GM23338 (cell line): ENCODE measurements around the gene AADAT. TPM values are rescaled to one million over a fixed set of nuclear protein-coding genes. Genes with fewer than 3 reads are reported as not detected.

Experiments
- CREB1 ChIP-seq: fragments of 250-450 bp; sonication (Bioruptor Pico); IDR thresholded peaks from 2 replicates; pipeline ENCODE4 v1.5.0; 2020; ENCODE audit warnings: low read depth, mild to moderate bottlenecking, moderate library complexity
- JUNB ChIP-seq: IDR thresholded peaks from one replicate; pipeline ENCODE4 v1.6.1; 2016; ENCODE audit warnings: antibody characterized with exemption; ENCODE audit not compliant: unreplicated experiment
- NANOG ChIP-seq: IDR thresholded peaks from 2 replicates; pipeline ENCODE4 v1.6.1; 2016; ENCODE audit warnings: antibody characterized with exemption, borderline replicate concordance
- POLR2AphosphoS5 ChIP-seq: IDR thresholded peaks from 2 replicates; pipeline ENCODE4 v1.6.1; 2016; ENCODE audit warnings: antibody characterized with exemption, low read depth
- REST ChIP-seq: IDR thresholded peaks from one replicate; pipeline ENCODE4 v1.6.1; 2018; ENCODE audit warnings: antibody characterized with exemption; ENCODE audit not compliant: unreplicated experiment
- ZNF114 ChIP-seq: fragments of 250-450 bp; sonication (Bioruptor Pico); IDR thresholded peaks from 2 replicates; pipeline ENCODE4 v1.5.0; 2020; ENCODE audit warnings: mild to moderate bottlenecking, moderate library complexity
- ZNF331 ChIP-seq: fragments of 250-450 bp; sonication (Bioruptor Pico); IDR thresholded peaks from 2 replicates; pipeline ENCODE4 v1.5.0; 2020; ENCODE audit warnings: low read depth, mild to moderate bottlenecking, moderate library complexity
- ZNF462 ChIP-seq: fragments of 250-450 bp; sonication (Bioruptor Pico); IDR thresholded peaks from 2 replicates; pipeline ENCODE4 v1.5.0; 2020; ENCODE audit warnings: mild to moderate bottlenecking, moderate library complexity
- polyA plus RNA-seq: library from polyadenylated mRNA; unstranded; fragments of >200 nt; fragmentation: Nextera tagmentation; extraction: Ambion mirVana; gene quantifications from 2 replicates; pipeline ENCODE4 v1.2.1, GENCODE V29; 2016
- total RNA-seq: library from RNA; depleted of rRNA; stranded (reverse); fragments of >200 nt; shearing (Covaris generic); gene quantifications from 2 replicates; pipeline ENCODE4 v1.2.3, GENCODE V29; 2014
- TF ChIP-seq, protein P1 (sequence below), 2 experiments: fragments of 200-600 bp in 1 of 2; sonication (generic) in 1 of 2; conservative IDR thresholded peaks; 2 replicates each; pipeline versions ENCODE4 v1.5.1 to v1.6.1; 2016 to 2017; ENCODE audit warnings: antibody characterized with exemption in 2 of 2, low read depth in 2 of 2, mild to moderate bottlenecking in 2 of 2, moderate library complexity in 1 of 2

Gene AADAT
- total and polyA plus RNA-seq, 2 experiments from 2014 or later, result 6.9 to 7.0 TPM

- TF ChIP-seq ZNF462 (CRISPR knock-in tag), result no peak
- TF ChIP-seq ZNF331 (CRISPR knock-in tag), result no peak
- TF ChIP-seq POLR2AphosphoS5, result no peak
- TF ChIP-seq, protein P1, sequence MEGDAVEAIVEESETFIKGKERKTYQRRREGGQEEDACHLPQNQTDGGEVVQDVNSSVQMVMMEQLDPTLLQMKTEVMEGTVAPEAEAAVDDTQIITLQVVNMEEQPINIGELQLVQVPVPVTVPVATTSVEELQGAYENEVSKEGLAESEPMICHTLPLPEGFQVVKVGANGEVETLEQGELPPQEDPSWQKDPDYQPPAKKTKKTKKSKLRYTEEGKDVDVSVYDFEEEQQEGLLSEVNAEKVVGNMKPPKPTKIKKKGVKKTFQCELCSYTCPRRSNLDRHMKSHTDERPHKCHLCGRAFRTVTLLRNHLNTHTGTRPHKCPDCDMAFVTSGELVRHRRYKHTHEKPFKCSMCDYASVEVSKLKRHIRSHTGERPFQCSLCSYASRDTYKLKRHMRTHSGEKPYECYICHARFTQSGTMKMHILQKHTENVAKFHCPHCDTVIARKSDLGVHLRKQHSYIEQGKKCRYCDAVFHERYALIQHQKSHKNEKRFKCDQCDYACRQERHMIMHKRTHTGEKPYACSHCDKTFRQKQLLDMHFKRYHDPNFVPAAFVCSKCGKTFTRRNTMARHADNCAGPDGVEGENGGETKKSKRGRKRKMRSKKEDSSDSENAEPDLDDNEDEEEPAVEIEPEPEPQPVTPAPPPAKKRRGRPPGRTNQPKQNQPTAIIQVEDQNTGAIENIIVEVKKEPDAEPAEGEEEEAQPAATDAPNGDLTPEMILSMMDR (conservative IDR thresholded peaks at IDR 0.05; ENCODE audit: low read depth in 2 of 2), result no peak
- no peak for TF ChIP-seq REST
- TF ChIP-seq JUNB, result no peak
- no peak for TF ChIP-seq ZNF114 (CRISPR knock-in tag)
- no peak for TF ChIP-seq NANOG
- TF ChIP-seq CREB1 (CRISPR knock-in tag), result no peak
Observed at GRCh38 chr4:170040031-170040680, 49.6 kb downstream of the AADAT start (continued).
